H9 (cell line): ENCODE results near the gene TPGS2. TPM values are rescaled to one million over a fixed set of nuclear protein-coding genes. Genes with fewer than 3 reads are reported as not detected.

ENCODE experiments used
- DNase-seq: peaks from one replicate; pipeline ENCODE4 v3.0.0-alpha.2; 2017
- H2AFZ ChIP-seq: one replicate; pipeline ENCODE4 v1.6.1; 2013; ENCODE audit warnings: mild to moderate bottlenecking, low read length, control low read depth, moderate library complexity
- H2AK5ac ChIP-seq: 2 replicates; pipeline ENCODE4 v1.6.1; 2013; ENCODE audit warnings: low read length, control low read depth, mixed read lengths; ENCODE audit not compliant: insufficient read length
- H2BK120ac ChIP-seq: one replicate; pipeline ENCODE4 v1.6.1; 2013; ENCODE audit warnings: low read depth, mild to moderate bottlenecking, low read length, control low read depth, inconsistent platforms; ENCODE audit not compliant: poor library complexity, severe bottlenecking
- H2BK12ac ChIP-seq: 2 replicates; pipeline ENCODE4 v1.6.1; 2013; ENCODE audit warnings: low read length, control low read depth, mixed read lengths, low read depth; ENCODE audit not compliant: insufficient read length
- H2BK15ac ChIP-seq: 2 replicates; pipeline ENCODE4 v1.6.1; 2013; ENCODE audit warnings: low read depth, low read length, control low read depth
- H2BK20ac ChIP-seq: one replicate; pipeline ENCODE4 v1.6.1; 2013; ENCODE audit warnings: low read depth, mild to moderate bottlenecking, low read length, control low read depth, inconsistent platforms; ENCODE audit not compliant: poor library complexity, severe bottlenecking
- H2BK5ac ChIP-seq: 2 replicates; pipeline ENCODE4 v1.6.1; 2013; ENCODE audit warnings: low read length, control low read depth, mixed read lengths; ENCODE audit not compliant: insufficient read length
- H3K14ac ChIP-seq: 2 replicates; pipeline ENCODE4 v1.6.1; 2013; ENCODE audit warnings: low read length, control low read depth; ENCODE audit not compliant: insufficient read depth
- H3K18ac ChIP-seq: 2 replicates; pipeline ENCODE4 v1.6.1; 2013; ENCODE audit warnings: low read depth, mild to moderate bottlenecking, mixed read lengths, low read length, control low read depth; ENCODE audit not compliant: insufficient read length
- H3K23ac ChIP-seq: 2 replicates; pipeline ENCODE4 v1.6.1; 2013; ENCODE audit warnings: low read length, control low read depth, mixed read lengths, low read depth; ENCODE audit not compliant: insufficient read length
- H3K23me2 ChIP-seq: 2 replicates; pipeline ENCODE4 v1.6.1; 2013; ENCODE audit warnings: low read depth, mild to moderate bottlenecking, mixed read lengths, low read length, control low read depth; ENCODE audit not compliant: insufficient read length, poor library complexity, severe bottlenecking
- H3K27ac ChIP-seq: 2 replicates; pipeline ENCODE4 v1.5.1; 2013; ENCODE audit warnings: low read length, control low read depth, mixed read lengths, low read depth; ENCODE audit not compliant: insufficient read length
- H3K27me3 ChIP-seq: 2 replicates; pipeline ENCODE4 v1.6.1; 2013; ENCODE audit warnings: low read length, control low read depth, inconsistent platforms; ENCODE audit not compliant: insufficient read depth
- H3K4ac ChIP-seq: 2 replicates; pipeline ENCODE4 v1.6.1; 2013; ENCODE audit warnings: low read depth, mild to moderate bottlenecking, control low read depth, inconsistent platforms, low read length, moderate library complexity
- H3K4me1 ChIP-seq: 2 replicates; pipeline ENCODE4 v1.6.1; 2013; ENCODE audit warnings: low read length, control low read depth, inconsistent platforms; ENCODE audit not compliant: insufficient read depth
- H3K4me2 ChIP-seq: 2 replicates; pipeline ENCODE4 v1.6.1; 2013; ENCODE audit warnings: low read length, control low read depth, mixed read lengths; ENCODE audit not compliant: insufficient read length, insufficient read depth
- H3K56ac ChIP-seq: 2 replicates; pipeline ENCODE4 v1.6.1; 2013; ENCODE audit warnings: low read depth, mild to moderate bottlenecking, mixed read lengths, low read length, control low read depth; ENCODE audit not compliant: insufficient read length
- H3K79me1 ChIP-seq: 2 replicates; pipeline ENCODE4 v1.6.1; 2013; ENCODE audit warnings: low read depth, mild to moderate bottlenecking, moderate library complexity, low read length, control low read depth, inconsistent platforms; ENCODE audit not compliant: insufficient read depth, poor library complexity, severe bottlenecking
- H3K79me2 ChIP-seq: 2 replicates; pipeline ENCODE4 v1.6.1; 2013; ENCODE audit warnings: low read length, control low read depth, inconsistent platforms; ENCODE audit not compliant: insufficient read depth
- H3K9ac ChIP-seq: 2 replicates; pipeline ENCODE4 v1.6.1; 2013; ENCODE audit warnings: low read length, control low read depth, mixed read lengths; ENCODE audit not compliant: insufficient read length; ENCODE audit errors: extremely low read depth
- H3K9me3 ChIP-seq: one replicate; pipeline ENCODE4 v1.6.1; 2013; ENCODE audit warnings: low read depth, low read length, inconsistent platforms; ENCODE audit not compliant: control insufficient read depth
- H3T11ph ChIP-seq: one replicate; pipeline ENCODE4 v1.6.1; 2013; ENCODE audit warnings: mild to moderate bottlenecking, low read length, control low read depth, inconsistent platforms
- H4K20me1 ChIP-seq: one replicate; pipeline ENCODE4 v1.6.1; 2013; ENCODE audit not compliant: control insufficient read depth, insufficient read length, insufficient read depth
- H4K5ac ChIP-seq: 2 replicates; pipeline ENCODE4 v1.6.1; 2013; ENCODE audit warnings: low read depth, mild to moderate bottlenecking, mixed read lengths, low read length, control low read depth; ENCODE audit not compliant: insufficient read length
- H4K8ac ChIP-seq: replicated peaks from 2 replicates; pipeline ENCODE4 v1.6.1; 2013; ENCODE audit warnings: low read length, control low read depth, mixed read lengths, low read depth; ENCODE audit not compliant: insufficient read length
- H4K91ac ChIP-seq: 2 replicates; pipeline ENCODE4 v1.6.1; 2013; ENCODE audit warnings: low read depth, mild to moderate bottlenecking, moderate library complexity, mixed read lengths, low read length, control low read depth; ENCODE audit not compliant: insufficient read length
- H3K27ac Mint-ChIP-seq, 3 experiments: 2 replicates in 2 of 3; 3 replicates in 1 of 3; pipeline ENCODE4 v1.8.0; 2020 to 2021; ENCODE audit warnings: mixed read lengths in 3 of 3, mild to moderate bottlenecking in 1 of 3, moderate library complexity in 1 of 3
- H3K27me3 Mint-ChIP-seq: 2 replicates; pipeline ENCODE4 v1.8.0; 2021; ENCODE audit warnings: low read depth, mild to moderate bottlenecking, moderate library complexity, mixed read lengths
- H3K36me3 Mint-ChIP-seq, 3 experiments: 2 replicates in 2 of 3; 3 replicates in 1 of 3; pipeline ENCODE4 v1.8.0; 2020 to 2021; ENCODE audit warnings: low read depth in 3 of 3, mixed read lengths in 3 of 3; ENCODE audit not compliant: insufficient read depth in 1 of 3
- H3K4me1 Mint-ChIP-seq, 2 experiments: 2 replicates each; pipeline ENCODE4 v1.8.0; 2020; ENCODE audit warnings: mixed read lengths in 2 of 2
- H3K4me3 Mint-ChIP-seq, 2 experiments: 2 replicates in 1 of 2; 3 replicates in 1 of 2; pipeline ENCODE4 v1.8.0; 2020 to 2021; ENCODE audit warnings: mild to moderate bottlenecking in 2 of 2, mixed read lengths in 2 of 2, moderate library complexity in 1 of 2
- H3K9me3 Mint-ChIP-seq, 2 experiments: 2 replicates in 1 of 2; 3 replicates in 1 of 2; pipeline ENCODE4 v1.8.0; 2020; ENCODE audit warnings: mild to moderate bottlenecking in 2 of 2, mixed read lengths in 2 of 2, moderate library complexity in 1 of 2
- CTCF ChIP-seq: fragments of 200-600 bp; sonication (generic); conservative IDR thresholded peaks from 3 replicates; pipeline ENCODE4 v1.8.0; 2021; ENCODE audit warnings: antibody characterized with exemption, mild to moderate bottlenecking
- WGBS: extraction: QIAGEN DNeasy Blood & Tissue Kit; methylation state at CpG from one replicate; pipeline ENCODE4 v1.1.7; 2013; ENCODE audit warnings: missing lambda C conversion rate, low lambda C conversion rate, mixed read lengths; ENCODE audit not compliant: insufficient read length; ENCODE audit errors: extremely low coverage; 5-methylcytosine and 5-hydroxymethylcytosine counted together
- total RNA-seq: library from RNA; stranded (reverse); gene quantifications from 2 replicates; pipeline ENCODE4 v1.2.1, GENCODE V29; 2021

Gene TPGS2
- total RNA-seq, 1 experiment from 2014 or later: 147 TPM

DNA sequence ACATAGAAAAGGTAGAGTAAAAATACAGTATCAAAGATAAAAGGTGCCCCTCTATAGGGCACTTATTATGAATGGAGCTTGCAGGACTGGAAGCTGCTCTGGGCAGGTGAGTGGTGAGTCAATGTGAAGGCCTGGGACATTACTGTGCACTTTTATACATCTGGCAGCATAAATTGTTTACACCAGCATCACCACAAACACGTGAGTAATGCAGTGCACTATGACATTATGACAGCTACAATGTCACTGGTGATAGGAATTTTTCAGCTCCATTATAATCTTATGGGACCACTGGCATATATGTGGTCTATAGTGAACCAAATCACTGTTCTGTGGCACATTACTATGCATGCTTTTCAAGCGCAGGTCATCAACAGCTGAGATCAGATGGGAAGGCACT, 48.1 kb downstream of the TPGS2 start:
- Histone ChIP-seq H3K18ac (no peak overlapping the region), H2BK15ac (no peak overlapping the region), H4K5ac (no peak overlapping the region), H4K8ac (no peak overlapping the region), H4K91ac (no peak overlapping the region), H2AK5ac (no peak overlapping the region), H2BK12ac (no peak overlapping the region), H4K20me1 (no peaks in the 10 kb centered on the region), H3K9me3 (no peaks in the 10 kb centered on the region), H3K23ac (no peak overlapping the region), H2BK5ac (no peak overlapping the region), H2AFZ (no peak overlapping the region), H3K79me2 (no peaks in the 10 kb centered on the region), H3K4ac (no peak overlapping the region), H2BK120ac (no peak overlapping the region), H3K4me1 (no peaks in the 10 kb centered on the region), H3K9ac (no peak overlapping the region), H3K79me1 (no peaks in the 10 kb centered on the region), H3K4me2 (no peak overlapping the region), H3T11ph (no peak overlapping the region), H2BK20ac (no peak overlapping the region), H3K56ac (no peak overlapping the region), H3K23me2 (no peaks in the 10 kb centered on the region), H3K14ac (no peak overlapping the region), H3K27me3 (no peaks in the 10 kb centered on the region), H3K27ac (no peak overlapping the region)
- no peaks in the 10 kb centered on the region; a peak in 2 of 7 replicates for H3K36me3 Mint-ChIP-seq
- TF ChIP-seq CTCF: no peak
- H3K4me3 Mint-ChIP-seq: no peak overlapping the region
- H3K9me3 Mint-ChIP-seq: no peaks in the 10 kb centered on the region
- no peak for DNase-seq
- WGBS: no CpG with 5 or more reads among the region's 2 CpGs
- no peak overlapping the region for H3K27ac Mint-ChIP-seq
- H3K4me1 Mint-ChIP-seq: no peaks in the 10 kb centered on the region
- H3K27me3 Mint-ChIP-seq: peaks cover 1% of the 10 kb centered on the region
